Memory B cell (primary cell): ENCODE data around the gene ZDHHC4.

Experiments
- ATAC-seq: fragments of 150-1000 bp; cut with Tn5 transposase; 2 replicates; pipeline ENCODE4 v1.10.0; 2021; ENCODE audit warnings: low read depth, mild to moderate bottlenecking, moderate library complexity
- DNase-seq, 2 donors: peaks; one replicate each; pipeline ENCODE4 v3.0.0; 2022; ENCODE audit warnings: low spot score in 2 of 2
- H3K27ac Mint-ChIP-seq: one replicate; pipeline ENCODE4 v1.8.0; 2022; ENCODE audit warnings: mild to moderate bottlenecking, moderate library complexity, mixed read lengths
- H3K27me3 Mint-ChIP-seq: one replicate; pipeline ENCODE4 v1.8.0; 2022; ENCODE audit warnings: mixed read lengths
- H3K36me3 Mint-ChIP-seq: one replicate; pipeline ENCODE4 v1.8.0; 2022; ENCODE audit warnings: mild to moderate bottlenecking, mixed read lengths
- H3K4me1 Mint-ChIP-seq: one replicate; pipeline ENCODE4 v1.8.0; 2022; ENCODE audit warnings: mixed read lengths
- H3K4me3 Mint-ChIP-seq: one replicate; pipeline ENCODE4 v1.8.0; 2022; ENCODE audit warnings: mild to moderate bottlenecking, moderate library complexity, mixed read lengths
- H3K9me3 Mint-ChIP-seq: one replicate; pipeline ENCODE4 v1.8.0; 2022; ENCODE audit warnings: mixed read lengths

ZDHHC4 gene

GRCh38 chr7:6607651-6608051, 30.4 kb downstream of the ZDHHC4 start:
- Mint-ChIP-seq H3K4me1 (peaks cover 6% of the 10 kb centered on the region), H3K4me3 (no peak overlapping the region), H3K27me3 (peaks cover under 1% of the 10 kb centered on the region), H3K9me3 (no peaks in the 10 kb centered on the region), H3K36me3 (peaks cover 8% of the 10 kb centered on the region), H3K27ac (no peak overlapping the region)
- ATAC-seq (no peak), DNase-seq (no peak)

- Mint-ChIP-seq H3K27ac (no peak overlapping the region), H3K4me1 (peaks cover 9% of the 10 kb centered on the region), H3K9me3 (no peaks in the 10 kb centered on the region), H3K4me3 (no peak overlapping the region), H3K36me3 (peaks cover 8% of the 10 kb centered on the region), H3K27me3 (peaks cover 3% of the 10 kb centered on the region)
- ATAC-seq (no peak), DNase-seq (no peak)
These were observed 30.8 kb downstream of the ZDHHC4 start for GRCh38 chr7:6608081-6608480.

DNA sequence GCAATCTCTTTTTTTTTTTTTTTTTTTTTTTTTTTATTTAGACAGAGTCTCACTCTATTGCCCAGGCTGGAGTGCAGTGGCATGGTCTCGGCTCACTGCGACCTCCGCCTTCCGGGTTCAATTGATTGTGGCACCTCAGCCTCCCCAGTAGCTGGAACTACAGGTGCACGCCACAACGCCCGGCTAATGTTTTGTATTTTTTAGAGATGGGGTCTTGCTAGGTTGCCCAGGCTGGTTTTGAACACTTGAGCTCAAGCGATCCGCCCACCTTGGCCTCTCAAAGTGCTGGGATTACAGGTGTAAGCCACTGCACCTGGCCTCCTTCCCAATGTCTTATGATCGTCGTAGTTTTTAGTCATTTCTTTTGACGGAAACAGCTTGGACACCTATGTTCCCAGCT, 31.5 kb downstream of the ZDHHC4 start:
- H3K4me1 Mint-ChIP-seq = peaks cover 9% of the 10 kb centered on the region
- H3K27me3 Mint-ChIP-seq = peaks cover 3% of the 10 kb centered on the region
- peaks cover 8% of the 10 kb centered on the region for H3K36me3 Mint-ChIP-seq
- DNase-seq (no peak), ATAC-seq (no peak)
- no peak overlapping the region for H3K4me3 Mint-ChIP-seq
- no peak overlapping the region for H3K27ac Mint-ChIP-seq
- no peaks in the 10 kb centered on the region for H3K9me3 Mint-ChIP-seq

- no peak for ATAC-seq
- DNase-seq = no peak
- Mint-ChIP-seq H3K4me1 (peaks cover 12% of the 10 kb centered on the region), H3K27me3 (peaks cover 3% of the 10 kb centered on the region), H3K9me3 (no peaks in the 10 kb centered on the region), H3K27ac (no peak overlapping the region), H3K4me3 (no peak overlapping the region), H3K36me3 (peaks cover 3% of the 10 kb centered on the region)
These were observed 35.6 kb downstream of the ZDHHC4 start for GRCh38 chr7:6612819-6613218.

DNA sequence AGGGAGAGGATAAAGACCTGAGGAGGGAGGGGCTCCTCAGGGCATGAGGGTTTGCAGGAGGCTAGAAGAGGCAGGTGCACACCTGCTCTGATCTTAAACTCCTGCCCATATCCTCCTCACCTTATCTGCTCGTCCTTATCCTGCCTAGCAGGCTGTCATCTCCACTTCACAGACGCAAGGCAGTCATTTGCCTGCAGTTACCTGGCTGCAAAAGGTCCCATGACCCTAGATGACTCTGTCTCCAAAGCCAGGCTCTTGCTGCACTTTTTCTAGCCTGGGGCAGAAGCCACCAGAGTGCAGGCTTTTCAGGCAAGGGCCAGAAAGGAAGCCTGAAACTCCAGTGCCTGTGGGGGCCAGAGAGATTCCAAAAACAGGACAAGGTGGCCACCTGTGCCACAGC, 36.5 kb downstream of the ZDHHC4 start:
- no peak for DNase-seq
- no peak for ATAC-seq
- Mint-ChIP-seq H3K27me3 (peaks cover 3% of the 10 kb centered on the region), H3K4me3 (no peak overlapping the region), H3K9me3 (no peaks in the 10 kb centered on the region), H3K4me1 (peaks cover 12% of the 10 kb centered on the region), H3K36me3 (peaks cover 3% of the 10 kb centered on the region), H3K27ac (no peak overlapping the region)

- H3K36me3 Mint-ChIP-seq = peaks cover 3% of the 10 kb centered on the region
- no peaks in the 10 kb centered on the region for H3K9me3 Mint-ChIP-seq
- H3K4me1 Mint-ChIP-seq = peaks cover 18% of the 10 kb centered on the region
- peak within 1 kb of the TSS; percentile 66 for H3K27ac Mint-ChIP-seq
- peaks cover 3% of the 10 kb centered on the region for H3K27me3 Mint-ChIP-seq
- ATAC-seq (peak; percentile 64), DNase-seq (peak in 1 of 2 donors; percentile 30)
- H3K4me3 Mint-ChIP-seq = peak within 1 kb of the TSS; percentile 82
These were observed 37.9 kb downstream of the ZDHHC4 start, which contains the start of gene ZNF853 for GRCh38 chr7:6614953-6615722. Gene ZNF853 (plus strand): TSS chr7:6615610. CDS start chr7:6616175, 565 bp downstream.

GRCh38 chr7:6615723-6616555, 38.7 kb downstream of the ZDHHC4 start:
- Mint-ChIP-seq H3K27ac (no peak overlapping the region), H3K27me3 (peaks cover 3% of the 10 kb centered on the region), H3K36me3 (peaks cover 3% of the 10 kb centered on the region), H3K4me1 (peaks cover 24% of the 10 kb centered on the region), H3K9me3 (no peaks in the 10 kb centered on the region), H3K4me3 (peak overlapping the region; percentile 65)
- DNase-seq (peak in 1 of 2 donors; percentile 19), ATAC-seq (peak; percentile 21)

DNA sequence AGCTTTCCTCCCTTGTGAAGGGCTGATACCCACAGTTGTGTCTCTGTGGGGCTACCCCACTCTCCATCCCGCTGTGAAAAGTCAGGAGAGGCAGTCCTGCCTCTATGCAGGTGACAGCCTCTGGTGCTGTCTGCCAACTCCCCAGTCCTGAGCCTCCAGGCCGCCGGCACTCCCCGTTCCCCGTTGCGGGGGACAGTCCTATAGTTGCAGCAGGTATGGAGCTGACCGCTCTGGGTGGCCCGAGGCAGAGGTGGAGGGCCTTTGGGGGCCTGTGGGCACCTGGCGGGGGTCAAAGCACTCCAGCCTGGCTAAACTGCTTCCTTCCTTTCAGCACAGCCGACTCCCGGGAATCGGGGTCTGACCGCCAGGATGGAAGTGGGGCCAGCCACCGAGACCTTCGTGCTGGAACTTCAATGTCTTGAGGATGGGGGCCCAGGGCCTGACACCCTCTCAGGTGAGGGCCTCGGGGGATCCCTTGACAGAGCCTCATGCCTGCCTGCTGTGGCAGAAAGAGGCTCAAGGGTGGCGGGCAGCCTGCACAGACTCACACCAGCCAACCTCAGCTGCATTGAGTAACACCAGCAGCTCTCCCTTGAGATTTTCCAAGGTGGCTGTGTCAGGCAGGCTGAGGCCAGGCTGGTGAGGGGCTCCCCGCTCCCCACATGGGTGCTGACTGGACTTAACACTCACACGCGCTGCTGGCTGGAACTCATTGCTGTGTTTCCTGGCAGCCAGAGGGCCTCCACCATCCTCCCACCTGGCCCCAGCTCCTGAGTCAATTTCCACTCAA, 39.8 kb downstream of the ZDHHC4 start:
- H3K27ac Mint-ChIP-seq = no peak overlapping the region

DNA sequence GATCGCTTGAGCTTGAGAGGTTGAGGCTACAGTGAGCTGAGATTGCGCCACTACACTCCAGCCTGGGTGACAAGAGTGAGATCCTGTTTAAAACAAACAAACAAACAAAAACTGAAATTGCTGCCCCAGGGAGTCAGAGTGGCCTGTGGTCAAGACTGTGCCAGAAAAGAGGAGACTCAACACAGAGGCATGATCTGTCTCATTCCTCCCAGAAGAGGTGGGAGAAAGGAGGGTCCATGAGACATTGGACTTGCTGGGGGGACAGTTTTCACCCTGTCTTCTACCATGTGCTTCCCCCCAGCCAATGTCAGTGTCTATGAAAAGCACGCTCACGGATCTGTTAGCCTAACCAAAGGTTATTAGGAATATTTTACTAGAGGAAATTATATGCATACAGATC, 41.4 kb downstream of the ZDHHC4 start:
- no peak overlapping the region for H3K4me3 Mint-ChIP-seq
- peaks cover 11% of the 10 kb centered on the region for H3K36me3 Mint-ChIP-seq
- DNase-seq (no peak), ATAC-seq (no peak)
- peaks cover 30% of the 10 kb centered on the region for H3K4me1 Mint-ChIP-seq
- H3K27me3 Mint-ChIP-seq = no peaks in the 10 kb centered on the region
- no peaks in the 10 kb centered on the region for H3K9me3 Mint-ChIP-seq
- no peak overlapping the region for H3K27ac Mint-ChIP-seq

More for the DNA sequence above, 39.8 kb downstream of the ZDHHC4 start:
- ATAC-seq (no peak), DNase-seq (no peak)
- Mint-ChIP-seq H3K27me3 (peaks cover 3% of the 10 kb centered on the region), H3K9me3 (no peaks in the 10 kb centered on the region), H3K4me1 (peaks cover 30% of the 10 kb centered on the region), H3K36me3 (peaks cover 11% of the 10 kb centered on the region), H3K4me3 (peak overlapping the region; percentile 66)

DNA sequence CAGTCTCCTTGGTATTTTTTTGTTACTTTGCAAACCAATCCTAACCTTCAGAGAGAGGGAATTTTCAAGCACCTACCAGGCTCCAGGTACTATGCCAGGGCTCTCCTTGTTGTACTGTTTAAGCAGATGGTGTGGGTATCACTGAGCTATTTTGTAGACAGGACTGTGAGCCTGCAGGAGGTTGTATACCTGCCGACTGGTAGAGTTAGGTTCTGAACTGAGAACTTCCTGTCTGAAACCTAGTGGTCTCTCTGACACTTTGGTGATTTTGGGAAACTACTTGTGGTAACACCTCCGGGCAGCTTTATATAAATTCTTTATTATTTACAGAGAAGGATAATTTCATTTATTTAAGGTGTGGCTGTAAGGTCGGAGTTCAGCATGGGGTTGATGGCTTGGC, 42.7 kb downstream of the ZDHHC4 start:
- H3K36me3 Mint-ChIP-seq = peaks cover 14% of the 10 kb centered on the region
- H3K4me3 Mint-ChIP-seq = no peak overlapping the region
- H3K27me3 Mint-ChIP-seq = no peaks in the 10 kb centered on the region
- ATAC-seq = no peak
- DNase-seq = no peak
- peaks cover 33% of the 10 kb centered on the region for H3K4me1 Mint-ChIP-seq
- no peak overlapping the region for H3K27ac Mint-ChIP-seq
- H3K9me3 Mint-ChIP-seq = no peaks in the 10 kb centered on the region

GRCh38 chr7:6621195-6622133, 44.2 kb downstream of the ZDHHC4 start:
- peak overlapping the region; percentile 74 for H3K4me3 Mint-ChIP-seq
- peaks cover 33% of the 10 kb centered on the region for H3K4me1 Mint-ChIP-seq
- H3K27ac Mint-ChIP-seq = no peak overlapping the region
- H3K9me3 Mint-ChIP-seq = no peaks in the 10 kb centered on the region
- no peaks in the 10 kb centered on the region for H3K27me3 Mint-ChIP-seq
- ATAC-seq (peak; percentile 63), DNase-seq (no peak)
- peaks cover 14% of the 10 kb centered on the region for H3K36me3 Mint-ChIP-seq

GRCh38 chr7:6622134-6622710, 45.0 kb downstream of the ZDHHC4 start:
- Mint-ChIP-seq H3K9me3 (no peaks in the 10 kb centered on the region), H3K27ac (no peak overlapping the region), H3K4me1 (peaks cover 33% of the 10 kb centered on the region), H3K36me3 (peaks cover 14% of the 10 kb centered on the region), H3K27me3 (no peaks in the 10 kb centered on the region), H3K4me3 (no peak overlapping the region)
- ATAC-seq = no peak
- DNase-seq = no peak
